Activated gamma-delta T cell treated with Interleukin-2 at 50 U/mL for 16 hours (primary cell): Measurements from ENCODE around the gene CRIP3.
"Not testable (repeated sequence)": the region's sequence is repeated elsewhere in the genome, so short reads cannot be mapped to it uniquely, and the experiment has no call there.

Source experiments
- DNase-seq: peaks from one replicate; pipeline ENCODE4 v3.0.0-alpha.2; 2020

The CRIP3 gene

GRCh38 chr6:43308101-43308989 is at the start of gene CRIP3:
Gene CRIP3, minus strand, starts transcription at chr6:43308826. Its CDS starts 34 bp downstream, at chr6:43308792.
- DNase-seq, result peak; percentile 44

GRCh38 chr6:43355862-43356590 is 47.4 kb upstream of the CRIP3 start:
- DNase-seq, result no peak

- not testable (repeated sequence) for DNase-seq
Measured at GRCh38 chr6:43351951-43352350, 43.3 kb upstream of the CRIP3 start.

- no peak for DNase-seq
Measured at GRCh38 chr6:43347444-43347843, 38.8 kb upstream of the CRIP3 start.

GRCh38 chr6:43347021-43347420 is 38.4 kb upstream of the CRIP3 start:
- DNase-seq, result no peak

- not testable (repeated sequence) for DNase-seq
Measured at GRCh38 chr6:43346243-43346642, 37.6 kb upstream of the CRIP3 start.

- no peak for DNase-seq
Measured at GRCh38 chr6:43339168-43339567, 30.5 kb upstream of the CRIP3 start.

GRCh38 chr6:43338243-43338642 is 29.6 kb upstream of the CRIP3 start:
- no peak for DNase-seq

GRCh38 chr6:43336382-43336781 is 27.8 kb upstream of the CRIP3 start:
- DNase-seq, result no peak

GRCh38 chr6:43335469-43335868 is 26.8 kb upstream of the CRIP3 start:
- DNase-seq, result no peak

GRCh38 chr6:43334466-43335095 is 26.0 kb upstream of the CRIP3 start:
- no peak for DNase-seq

GRCh38 chr6:43331891-43332290 is 23.3 kb upstream of the CRIP3 start:
- DNase-seq, result no peak

GRCh38 chr6:43331470-43331869 is 22.8 kb upstream of the CRIP3 start:
- DNase-seq, result no peak

GRCh38 chr6:43328528-43328927 is 19.9 kb upstream of the CRIP3 start:
- DNase-seq, result no peak

GRCh38 chr6:43325876-43326275 is 17.2 kb upstream of the CRIP3 start:
- no peak for DNase-seq

- DNase-seq, result no peak
Measured at GRCh38 chr6:43318011-43318410, 9.4 kb upstream of the CRIP3 start.

GRCh38 chr6:43313813-43314212 is 5.2 kb upstream of the CRIP3 start:
- no peak for DNase-seq

- DNase-seq, result no peak
Measured at GRCh38 chr6:43311666-43312065, 3.0 kb upstream of the CRIP3 start.

GRCh38 chr6:43310624-43311023 is 2.0 kb upstream of the CRIP3 start:
- DNase-seq, result no peak

GRCh38 chr6:43310134-43310533 is 1.5 kb upstream of the CRIP3 start:
- no peak for DNase-seq

GRCh38 chr6:43308990-43309477 is 408 bp upstream of the CRIP3 start:
- DNase-seq, result no peak

- DNase-seq, result no peak
Measured at GRCh38 chr6:43307451-43308100, 1.1 kb downstream of the CRIP3 start.

GRCh38 chr6:43306086-43306485 is 2.5 kb downstream of the CRIP3 start:
- DNase-seq, result no peak
